K562 (cell line): ENCODE data around the gene SPATA24. TPM values are rescaled to one million over a fixed set of nuclear protein-coding genes. Genes with fewer than 3 reads are reported as not detected.

Experiments
- ATAC-seq: fragments of 200-7000 bp; cut with Tn5 transposase; 3 replicates; pipeline ENCODE4 v1.9.1; 2020; ENCODE audit warnings: moderate library complexity
- BruUV-seq: library from RNA; stranded (reverse); fragments of 400-500 nt; replicated peaks from 2 replicates; lab custom pipeline; 2021; lab: Mats Ljungman, UMichigan
- CTCF ChIA-PET: fragments of 300-600 bp; formaldehyde crosslinking; extraction: SDS; loops from one replicate; lab custom pipeline; 2021; ENCODE audit warnings: low intra/inter-chr PET ratio; lab: Yijun Ruan, JAX
- POLR2A ChIA-PET: fragments of 300-600, 350-650 bp; sonication (Branson Sonifier 250); formaldehyde crosslinking; extraction: SDS; loops from one replicate; lab custom pipeline; 2021; ENCODE audit warnings: antibody characterized with exemption, inconsistent platforms; lab: Yijun Ruan, JAX
- DNase-seq, 4 experiments: peaks; one replicate each; pipeline versions ENCODE4 v3.0.0 to v3.0.0-alpha.2; 2011 to 2018; ENCODE audit warnings: low spot score in 3 of 4, mixed read lengths in 3 of 4; ENCODE audit errors: extremely low read depth in 1 of 4
- FAIRE-seq: peaks from 2 replicates; lab custom pipeline; 2011; peaks lifted over from hg19 to GRCh38; lab: Jason Lieb, UNC
- H2AFZ ChIP-seq: 2 replicates; pipeline ENCODE4 v1.6.0; 2011; ENCODE audit warnings: low read depth, low read length, control low read depth, inconsistent platforms
- H3K27ac ChIP-seq: fragments of 200-600 bp; 3 replicates; pipeline ENCODE4 v1.8.0; 2011; ENCODE audit warnings: low read depth, mild to moderate bottlenecking, control low read depth, inconsistent platforms, low read length, moderate library complexity, mixed read lengths; ENCODE audit errors: extremely low read depth
- H3K27me3 ChIP-seq, 2 experiments: fragments of 300-600 bp in 1 of 2; 2 replicates in 1 of 2; 3 replicates in 1 of 2; pipeline versions ENCODE4 v1.6.0 to v1.8.0; 2011; ENCODE audit warnings: inconsistent platforms in 2 of 2, low read length in 2 of 2, mild to moderate bottlenecking in 1 of 2, mixed read lengths in 1 of 2, moderate library complexity in 1 of 2; ENCODE audit not compliant: control insufficient read depth in 2 of 2, insufficient read depth in 2 of 2
- H3K36me3 ChIP-seq: fragments of 300-600 bp; 3 replicates; pipeline ENCODE4 v1.8.0; 2011; ENCODE audit warnings: mild to moderate bottlenecking, low read length, inconsistent platforms; ENCODE audit not compliant: control insufficient read depth, insufficient read depth
- H3K4me1 ChIP-seq, 2 experiments: fragments of 200-600 bp in 1 of 2; replicated peaks in 1 of 2; 2 replicates in 1 of 2; 3 replicates in 1 of 2; pipeline versions ENCODE4 v1.5.1 to v1.8.0; 2011; ENCODE audit warnings: inconsistent platforms in 2 of 2, low read length in 2 of 2, mild to moderate bottlenecking in 1 of 2, mixed read lengths in 1 of 2, moderate library complexity in 1 of 2; ENCODE audit not compliant: control insufficient read depth in 2 of 2, insufficient read depth in 2 of 2
- H3K4me2 ChIP-seq: 2 replicates; pipeline ENCODE4 v1.6.1; 2011; ENCODE audit warnings: low read length, control low read depth, inconsistent platforms, mixed read lengths; ENCODE audit not compliant: insufficient read depth
- H3K4me3 ChIP-seq: fragments of 200-600 bp; sonication (generic), shearing (Covaris generic); 2 replicates; pipeline ENCODE4 v1.5.1; 2016; ENCODE audit warnings: control low read depth, inconsistent platforms
- H3K79me2 ChIP-seq: fragments of 200-600 bp; 3 replicates; pipeline ENCODE4 v1.8.0; 2011; ENCODE audit warnings: low read length, inconsistent platforms; ENCODE audit not compliant: control insufficient read depth, insufficient read depth
- H3K9ac ChIP-seq, 2 experiments: 2 replicates each; pipeline versions ENCODE4 v1.6.0 to v1.6.1; 2011; ENCODE audit warnings: low read depth in 2 of 2, low read length in 2 of 2, control low read depth in 1 of 2, inconsistent platforms in 1 of 2, mild to moderate bottlenecking in 1 of 2, mixed read lengths in 1 of 2; ENCODE audit not compliant: insufficient read depth in 1 of 2
- H3K9me1 ChIP-seq: one replicate; pipeline ENCODE4 v1.6.0; 2011; ENCODE audit warnings: inconsistent platforms, mild to moderate bottlenecking, low read length, moderate library complexity; ENCODE audit not compliant: control insufficient read depth, insufficient read depth
- H3K9me3 ChIP-seq: replicated peaks from 2 replicates; pipeline ENCODE4 v1.5.1; 2011; ENCODE audit warnings: low read depth, low read length, inconsistent platforms; ENCODE audit not compliant: control insufficient read depth, insufficient read depth
- H4K20me1 ChIP-seq: replicated peaks from 2 replicates; pipeline ENCODE4 v1.6.1; 2011; ENCODE audit warnings: low read length, inconsistent platforms, mixed read lengths; ENCODE audit not compliant: control insufficient read depth, insufficient read depth
- BRCA1 ChIP-seq, 2 experiments: fragments of 450-650 bp in 1 of 2; sonication (generic) in 1 of 2; formaldehyde crosslinking in 1 of 2; IDR thresholded peaks; 2 replicates each; pipeline versions ENCODE4 v1.5.0 to v1.6.1; 2017 to 2020; ENCODE audit warnings: mild to moderate bottlenecking in 1 of 2, missing genetic modification reagents in 1 of 2
- CREM ChIP-seq: IDR thresholded peaks from 2 replicates; pipeline ENCODE4 v1.6.1; 2014; ENCODE audit warnings: antibody characterized with exemption, low read depth
- GATAD2A ChIP-seq: fragments of 450-650 bp; IDR thresholded peaks from 2 replicates; pipeline ENCODE4 v1.6.1; 2017
- KLF16 ChIP-seq: IDR thresholded peaks from 2 replicates; pipeline ENCODE4 v1.6.1; 2016; ENCODE audit warnings: antibody characterized with exemption
- MAX ChIP-seq: sonication (generic); formaldehyde crosslinking; IDR thresholded peaks from 2 replicates; pipeline ENCODE4 v1.9.0; 2022; ENCODE audit warnings: mild to moderate bottlenecking, missing genetic modification reagents
- MCM5 ChIP-seq: fragments of 450-650 bp; IDR thresholded peaks from 2 replicates; pipeline ENCODE4 v1.6.1; 2016; ENCODE audit warnings: low read depth
- MTA2 ChIP-seq: fragments of 450-650 bp; IDR thresholded peaks from 2 replicates; pipeline ENCODE4 v1.6.1; 2016; ENCODE audit warnings: low read depth
- NELFE ChIP-seq: IDR thresholded peaks from 2 replicates; pipeline ENCODE4 v1.6.1; 2011; ENCODE audit warnings: mild to moderate bottlenecking; ENCODE audit not compliant: insufficient read depth, insufficient read length
- PTBP1 ChIP-seq: fragments of 200-400 bp; formaldehyde crosslinking; IDR thresholded peaks from 2 replicates; pipeline ENCODE4 v1.6.1; 2017; ENCODE audit warnings: low read depth, low read length
- RFX5 ChIP-seq: IDR thresholded peaks from 2 replicates; pipeline ENCODE4 v1.6.1; 2011; ENCODE audit warnings: low read depth, mild to moderate bottlenecking, improper control_type of control experiment, low read length
- TFAP4 ChIP-seq: sonication (generic); formaldehyde crosslinking; IDR thresholded peaks from 2 replicates; pipeline ENCODE4 v1.8.0; 2022; ENCODE audit warnings: missing genetic modification reagents, mild to moderate bottlenecking, moderate library complexity, borderline replicate concordance
- ZBTB26 ChIP-seq: fragments of 450-650 bp; formaldehyde crosslinking; IDR thresholded peaks from 2 replicates; pipeline ENCODE4 v1.4.0; 2022; ENCODE audit warnings: missing genetic modification characterization
- ZNF239 ChIP-seq: fragments of 250-450 bp; sonication (Bioruptor Pico); IDR thresholded peaks from 2 replicates; pipeline ENCODE4 v1.4.0; 2020; ENCODE audit warnings: mild to moderate bottlenecking
- ZNF408 ChIP-seq: fragments of 250-450 bp; sonication (Bioruptor Pico); IDR thresholded peaks from 2 replicates; pipeline ENCODE4 v1.4.0; 2020; ENCODE audit warnings: low read depth, mild to moderate bottlenecking, moderate library complexity
- WGBS: fragments of 100-300 bp; shearing (Covaris generic); methylation state at CpG from one replicate; pipeline ENCODE4 v1.1.6; 2016; ENCODE audit warnings: low coverage, mixed read lengths; ENCODE audit not compliant: insufficient coverage; ENCODE audit errors: missing lambda C conversion rate; 5-methylcytosine and 5-hydroxymethylcytosine counted together
- in situ Hi-C: fragments of 300-500 bp; cut with MboI; formaldehyde crosslinking; loops from 4 replicates; pipeline ENCODE4 v1.15.0; 2018; ENCODE audit warnings: inconsistent platforms, mixed read lengths
- intact Hi-C: fragments of 100-400 bp; cut with micrococcal nuclease; formaldehyde crosslinking; loops from 2 replicates; pipeline ENCODE4 v1.14.2; 2022
- polyA plus RNA-seq, 8 experiments: library from polyadenylated mRNA; depleted of rRNA in 4 of 8; stranded (reverse) in 5 of 8; unstranded in 3 of 8; fragments of >200 nt; fragmentation: Nextera tagmentation in 2 of 8; fragmentation: Illumina TruSeq in 1 of 8; extraction: Ambion mirVana in 2 of 8; extraction: Trizol in 1 of 8; gene quantifications; 2 replicates each; pipeline versions ENCODE4 v1.2.1 to v1.2.3, GENCODE V29; 2011 to 2014; ENCODE audit warnings: inconsistent platforms in 1 of 8, missing spikeins in 1 of 8
- total RNA-seq, 7 experiments: library from RNA; depleted of rRNA in 6 of 7; stranded (reverse); fragments of >200 nt in 6 of 7; fragmentation: Illumina TruSeq in 2 of 7; extraction: Trizol in 2 of 7; gene quantifications; 2 replicates each; pipeline versions ENCODE4 v1.2.1 to v1.2.3, GENCODE V29; 2011 to 2021; ENCODE audit warnings: low replicate concordance in 1 of 7
- TF ChIP-seq, protein P1 (sequence below): sonication (generic); formaldehyde crosslinking; IDR thresholded peaks from 2 replicates; pipeline ENCODE4 v1.8.1; 2023; ENCODE audit warnings: mild to moderate bottlenecking, missing genetic modification reagents

Gene SPATA24
- total and polyA plus RNA-seq, 9 of the 15 experiments (the other 6 are each of a cell fraction or from before 2014, with no cell fraction given): 4.1 to 12.6 (median 8.0) TPM

- in situ Hi-C loops (no loop called here), intact Hi-C loops (loop anchor here (5.0 kb wide), 1 partner anchor 59 kb away; the partner anchor contains the start of gene PAIP2)
- H3K9me3 ChIP-seq: no peaks in the 10 kb centered on the region
- H3K79me2 ChIP-seq: no peaks in the 10 kb centered on the region
- WGBS: 47% methylated on average over 10 of the region's 10 CpGs
- BruUV-seq: no TSS peak
- POLR2A ChIA-PET: interaction anchor here (0.6 to 1.6 kb wide), 4 partner anchors 15 to 158 kb away, joined by 3 to 4 read pairs (median 3); no protein-coding TSS in a partner anchor
- H3K4me1 ChIP-seq: peaks cover 15 to 16% of the 10 kb centered on the region in 2 experiments
- H3K9ac ChIP-seq: no peak overlapping the region; a peak in 1 of 4 replicates
- H3K27me3 ChIP-seq: no peaks in the 10 kb centered on the region
- no peak overlapping the region for H3K4me3 ChIP-seq
- no peak overlapping the region for H3K27ac ChIP-seq
- DNase-seq (peak in 1 of 4 experiments; percentile 33), FAIRE-seq (no peak), ATAC-seq (no peak)
- no peak overlapping the region for H3K4me2 ChIP-seq
- H3K36me3 ChIP-seq: 0 out of 3 replicates have a peak, but pooled peaks cover 2% of the 10 kb centered on the region
- H3K9me1 ChIP-seq: no peaks in the 10 kb centered on the region
- H2AFZ ChIP-seq: no peak overlapping the region
- CTCF ChIA-PET: no interaction called here
- no peaks in the 10 kb centered on the region for H4K20me1 ChIP-seq
- TF ChIP-seq KLF16 (no peak), MTA2 (no peak), ZNF239 (CRISPR knock-in tag) (no peak), RFX5 (no peak), ZNF408 (CRISPR knock-in tag) (no peak), ZBTB26 (no peak), PTBP1 (no peak), BRCA1 (IDR thresholded peaks at IDR 0.05) (no peak), BRCA1 (CRISPR knock-in tag; IDR thresholded peaks at IDR 0.05) (no peak), NELFE (no peak), TFAP4 (no peak), MAX (CRISPR knock-in tag) (no peak), MCM5 (no peak), GATAD2A (no peak), CREM (no peak)
- TF ChIP-seq, protein P1, sequence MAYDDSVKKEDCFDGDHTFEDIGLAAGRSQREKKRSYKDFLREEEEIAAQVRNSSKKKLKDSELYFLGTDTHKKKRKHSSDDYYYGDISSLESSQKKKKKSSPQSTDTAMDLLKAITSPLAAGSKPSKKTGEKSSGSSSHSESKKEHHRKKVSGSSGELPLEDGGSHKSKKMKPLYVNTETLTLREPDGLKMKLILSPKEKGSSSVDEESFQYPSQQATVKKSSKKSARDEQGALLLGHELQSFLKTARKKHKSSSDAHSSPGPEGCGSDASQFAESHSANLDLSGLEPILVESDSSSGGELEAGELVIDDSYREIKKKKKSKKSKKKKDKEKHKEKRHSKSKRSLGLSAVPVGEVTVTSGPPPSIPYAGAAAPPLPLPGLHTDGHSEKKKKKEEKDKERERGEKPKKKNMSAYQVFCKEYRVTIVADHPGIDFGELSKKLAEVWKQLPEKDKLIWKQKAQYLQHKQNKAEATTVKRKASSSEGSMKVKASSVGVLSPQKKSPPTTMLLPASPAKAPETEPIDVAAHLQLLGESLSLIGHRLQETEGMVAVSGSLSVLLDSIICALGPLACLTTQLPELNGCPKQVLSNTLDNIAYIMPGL: no peak
Measured at GRCh38 chr5:139401546-139401945, 2.3 kb downstream of the SPATA24 start.
